A204.1 (cell line): Measurements from ENCODE around the gene SRF.

Experiments
- FAIRE-seq: peaks from 2 replicates; lab custom pipeline; 2012; peaks lifted over from hg19 to GRCh38; lab: Jason Lieb, UNC

The SRF gene

GRCh38 chr6:43217351-43217750 lies 46.3 kb downstream of the SRF start:
- FAIRE-seq = no peak

- FAIRE-seq = no peak
These were observed 48.0 kb downstream of the SRF start for GRCh38 chr6:43219119-43219518.

- FAIRE-seq = no peak
These were observed 48.7 kb downstream of the SRF start for GRCh38 chr6:43219814-43220213.

GRCh38 chr6:43220439-43220951 lies 49.4 kb downstream of the SRF start:
- FAIRE-seq = no peak

- FAIRE-seq = no peak
These were observed 50.2 kb downstream of the SRF start for GRCh38 chr6:43221046-43221972.

- FAIRE-seq = no peak
These were observed 51.5 kb downstream of the SRF start for GRCh38 chr6:43222418-43223059.

GRCh38 chr6:43223175-43223574 lies 52.1 kb downstream of the SRF start:
- no peak for FAIRE-seq

GRCh38 chr6:43226192-43226851 lies 55.3 kb downstream of the SRF start:
- FAIRE-seq = no peak

GRCh38 chr6:43228951-43229802 lies 58.1 kb downstream of the SRF start, which contains the start of gene DNPH1:
TSS of gene DNPH1 (minus strand) at chr6:43229481. CDS start at chr6:43229456, 25 bp downstream.
- FAIRE-seq = no peak

GRCh38 chr6:43229803-43230620 lies 58.9 kb downstream of the SRF start:
- no peak for FAIRE-seq

- FAIRE-seq = no peak
These were observed 60.0 kb downstream of the SRF start for GRCh38 chr6:43231053-43231452.
